Chondrocyte (in vitro differentiated cells): ENCODE measurements around the gene CHPF2. TPM values are rescaled to one million over a fixed set of nuclear protein-coding genes. Genes with fewer than 3 reads are reported as not detected.
A peak's percentile ranks its signal among the peaks of the same experiment; 100 is the strongest.

Experiments
- DNase-seq: peaks from one replicate; pipeline ENCODE4 v3.0.0; 2021; ENCODE audit warnings: mixed read lengths, low spot score
- H3K27ac Mint-ChIP-seq: one replicate; pipeline ENCODE4 v1.8.0; 2021; ENCODE audit warnings: mild to moderate bottlenecking, moderate library complexity, mixed read lengths; ENCODE audit not compliant: unreplicated experiment
- H3K27me3 Mint-ChIP-seq: 2 replicates; pipeline ENCODE4 v1.8.0; 2021; ENCODE audit warnings: low read depth, mixed read lengths
- H3K36me3 Mint-ChIP-seq: 2 replicates; pipeline ENCODE4 v1.8.0; 2021; ENCODE audit warnings: low read depth, mixed read lengths
- H3K4me1 Mint-ChIP-seq: 2 replicates; pipeline ENCODE4 v1.8.0; 2021; ENCODE audit warnings: low read depth, mild to moderate bottlenecking, mixed read lengths
- H3K4me3 Mint-ChIP-seq: one replicate; pipeline ENCODE4 v1.8.0; 2021; ENCODE audit warnings: mild to moderate bottlenecking, moderate library complexity, mixed read lengths; ENCODE audit not compliant: unreplicated experiment
- H3K9me3 Mint-ChIP-seq: 2 replicates; pipeline ENCODE4 v1.8.0; 2021; ENCODE audit warnings: low read depth, mixed read lengths
- CTCF ChIP-seq: fragments of 200-600 bp; sonication (generic); IDR thresholded peaks from 2 replicates; pipeline ENCODE4 v1.5.0; 2021; ENCODE audit warnings: antibody characterized with exemption, mild to moderate bottlenecking, moderate library complexity
- total RNA-seq: library from RNA; stranded (reverse); gene quantifications from 3 replicates; pipeline ENCODE4 v1.2.1, GENCODE V29; 2021

CHPF2 gene
- total RNA-seq, 1 donor from 2014 or later: 98.3 TPM

- H3K27ac Mint-ChIP-seq: peak overlapping the region; percentile 27
- peaks cover 21% of the 10 kb centered on the region for H3K36me3 Mint-ChIP-seq
- no peak for DNase-seq
- no peaks in the 10 kb centered on the region for H3K9me3 Mint-ChIP-seq
- no peak for TF ChIP-seq CTCF
- no peak overlapping the region for H3K4me3 Mint-ChIP-seq
- peaks cover 44% of the 10 kb centered on the region for H3K4me1 Mint-ChIP-seq
- no peaks in the 10 kb centered on the region for H3K27me3 Mint-ChIP-seq
Measured at GRCh38 chr7:151243045-151243349, 10.7 kb downstream of the CHPF2 start.

DNA sequence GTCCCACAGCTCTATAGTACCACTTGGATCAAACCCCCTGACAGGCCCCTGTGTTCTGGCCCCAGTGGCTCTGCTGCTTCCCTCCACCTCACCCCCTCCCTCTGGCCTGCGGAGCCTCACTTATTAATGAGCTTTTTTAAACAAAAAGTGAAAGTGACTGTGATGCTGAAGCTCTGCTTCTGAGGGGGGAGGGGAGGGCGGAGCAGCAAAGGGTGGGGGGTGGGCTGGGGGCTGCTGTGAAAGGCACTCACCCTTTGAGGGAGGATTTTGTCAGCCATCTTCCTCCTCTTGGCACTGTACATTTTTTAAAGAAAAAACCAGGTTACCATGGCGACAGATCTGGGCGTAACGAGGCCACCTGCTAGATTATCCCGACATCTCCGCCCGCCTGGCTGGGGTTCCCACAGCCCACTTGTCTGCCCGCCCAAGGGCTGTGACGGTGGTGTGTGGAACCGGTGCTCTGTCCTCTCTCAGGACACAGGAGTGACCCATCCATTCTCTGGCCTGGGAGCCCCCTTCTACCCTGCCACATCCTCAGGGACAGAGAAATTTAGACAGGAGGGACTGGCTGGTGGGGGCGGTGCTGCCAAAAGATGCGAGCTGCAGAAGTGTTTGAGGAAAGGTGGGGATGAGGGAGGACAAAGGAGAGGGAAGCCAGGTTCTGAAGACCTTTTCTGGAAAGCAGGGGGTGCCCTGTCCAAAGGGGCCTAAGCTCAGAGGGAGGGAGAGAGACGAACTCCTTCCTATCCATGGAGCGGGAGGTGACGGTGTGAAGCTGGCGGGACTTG, 11.3 kb downstream of the CHPF2 start:
- no peak for TF ChIP-seq CTCF
- H3K9me3 Mint-ChIP-seq: no peaks in the 10 kb centered on the region
- peak overlapping the region; percentile 66 for H3K27ac Mint-ChIP-seq
- H3K36me3 Mint-ChIP-seq: peaks cover 23% of the 10 kb centered on the region
- no peak for DNase-seq
- H3K4me3 Mint-ChIP-seq: no peak overlapping the region
- peaks cover 46% of the 10 kb centered on the region for H3K4me1 Mint-ChIP-seq
- H3K27me3 Mint-ChIP-seq: no peaks in the 10 kb centered on the region

- no peaks in the 10 kb centered on the region for H3K27me3 Mint-ChIP-seq
Measured at GRCh38 chr7:151244196-151244840, 12.0 kb downstream of the CHPF2 start.

GRCh38 chr7:151244841-151245346, 12.6 kb downstream of the CHPF2 start:
- Mint-ChIP-seq H3K27ac (no peak overlapping the region), H3K9me3 (no peaks in the 10 kb centered on the region), H3K27me3 (no peaks in the 10 kb centered on the region), H3K4me1 (peaks cover 54% of the 10 kb centered on the region), H3K36me3 (peaks cover 15% of the 10 kb centered on the region), H3K4me3 (peak overlapping the region; percentile 49)
- no peak for DNase-seq
- TF ChIP-seq CTCF: no peak

More at GRCh38 chr7:151244196-151244840, 12.0 kb downstream of the CHPF2 start:
- no peak for DNase-seq
- TF ChIP-seq CTCF: peak; percentile 90
- Mint-ChIP-seq H3K27ac (peak overlapping the region; percentile 66), H3K9me3 (no peaks in the 10 kb centered on the region), H3K36me3 (peaks cover 18% of the 10 kb centered on the region), H3K4me1 (peaks cover 48% of the 10 kb centered on the region), H3K4me3 (peak overlapping the region; percentile 49)

DNA sequence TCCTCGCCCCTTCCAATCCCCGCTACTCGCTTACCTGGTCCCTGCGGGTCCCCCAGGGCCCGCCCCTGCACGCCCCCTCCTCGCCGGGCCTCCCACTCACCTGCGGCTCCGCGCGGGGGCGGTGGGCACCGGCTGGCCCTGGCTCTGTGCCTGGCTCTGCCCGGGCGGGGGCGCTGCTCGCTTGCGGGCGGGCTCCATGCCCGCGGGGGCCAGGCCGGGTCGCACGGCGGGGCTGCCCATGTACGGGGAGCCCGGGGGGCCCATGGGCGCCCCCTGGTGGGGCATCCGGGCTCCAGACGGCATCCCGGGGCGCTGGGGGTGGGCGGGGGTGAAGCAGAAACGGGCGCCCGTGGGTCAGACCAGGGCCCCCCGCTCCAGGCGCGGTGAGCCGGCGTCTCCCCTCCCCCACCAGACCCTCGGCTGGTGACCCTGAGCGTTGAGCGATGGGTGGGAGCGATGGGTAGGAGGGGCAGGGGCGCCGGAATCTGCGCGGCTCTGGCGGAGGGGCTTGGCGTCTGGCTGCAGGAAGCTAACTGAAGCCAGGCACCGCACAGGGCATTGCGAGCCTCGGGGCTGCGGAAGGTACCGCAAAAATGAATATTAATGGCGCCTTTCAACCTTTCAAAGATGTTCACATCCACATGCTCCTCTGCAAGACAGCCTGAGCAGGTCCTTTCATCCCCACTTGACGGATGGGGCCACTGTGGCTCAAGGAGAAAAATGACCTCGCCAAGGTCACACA, 13.2 kb downstream of the CHPF2 start:
- no peaks in the 10 kb centered on the region for H3K27me3 Mint-ChIP-seq
- peak; percentile 84 for TF ChIP-seq CTCF
- no peak for DNase-seq
- H3K4me3 Mint-ChIP-seq: peak overlapping the region; percentile 99
- peaks cover 10% of the 10 kb centered on the region for H3K36me3 Mint-ChIP-seq
- no peaks in the 10 kb centered on the region for H3K9me3 Mint-ChIP-seq
- peaks cover 55% of the 10 kb centered on the region for H3K4me1 Mint-ChIP-seq
- peak overlapping the region; percentile 100 for H3K27ac Mint-ChIP-seq
